ENCODE data around the gene HBQ1. TPM values are rescaled to one million over a fixed set of nuclear protein-coding genes. Genes with fewer than 3 reads are reported as not detected.

HBQ1 gene
- total and polyA plus RNA-seq, 2 of the 4 experiments (the other 2 are of a cell fraction) = 0.92 TPM; not detected in 1

DNA sequence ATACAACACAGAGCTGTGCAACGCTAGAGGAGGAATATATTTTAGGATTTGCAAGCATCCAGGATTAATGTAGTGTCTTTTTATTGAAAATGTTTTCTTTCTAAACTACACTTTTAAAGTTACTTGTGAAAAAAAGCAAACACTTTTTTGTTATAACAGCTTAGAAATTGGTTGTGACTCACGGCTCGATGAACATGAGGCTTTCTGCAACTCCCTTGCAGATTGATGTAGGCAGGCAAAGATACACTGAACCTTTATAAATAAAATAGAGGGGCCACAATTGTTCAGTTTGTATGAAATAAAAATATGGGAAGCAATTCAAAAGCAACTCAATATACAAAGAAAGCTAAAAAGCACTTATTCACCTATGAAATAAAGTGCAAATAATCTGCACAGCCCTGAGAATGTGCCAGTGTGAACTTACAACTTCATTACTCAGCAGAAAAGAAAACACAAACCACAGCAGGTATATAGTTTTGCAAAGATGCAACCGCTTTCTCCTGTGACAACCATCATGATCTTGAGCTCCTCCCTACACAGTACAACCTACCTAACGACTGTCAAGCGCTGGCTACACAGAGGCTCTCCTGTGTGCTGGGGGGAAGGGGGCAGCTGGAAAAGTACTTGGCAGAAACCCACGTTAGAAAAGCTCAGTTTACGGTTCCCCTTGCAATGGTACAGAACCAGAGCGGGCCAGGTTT is 48.0 kb downstream of the HBQ1 start:
- Histone ChIP-seq H4K5ac (ENCODE audit: low read depth, low read length) (no peak overlapping the region), H3K56ac (ENCODE audit: extremely low read depth, insufficient read depth, low read length) (peak overlapping the region; percentile 83; the same call in 1 of the 2 replicates), H2AK9ac (replicated peaks; ENCODE audit: low read depth, low read length, poor library complexity) (peak overlapping the region; percentile 94), H2BK15ac (ENCODE audit: low read depth, low read length) (no peak overlapping the region), H4K20me1 (ENCODE audit: insufficient read depth, low read length) (peaks cover 45% of the 10 kb centered on the region), H3K36me3 (ENCODE audit: control insufficient read depth, insufficient read depth, low read length) (peaks cover 24% of the 10 kb centered on the region), H2AFZ (replicated peaks; ENCODE audit: low read length, poor library complexity) (peak overlapping the region; percentile 100), H3K79me1 (ENCODE audit: low read depth in 1 of 2, low read length in 2 of 2) (peaks cover 10 to 47% of the 10 kb centered on the region in 2 experiments), H3K18ac (ENCODE audit: low read depth, low read length) (no peak overlapping the region), H3K4me2 (ENCODE audit: low read depth, low read length) (peak overlapping the region; percentile 93), H3K4me3 (ENCODE audit: insufficient read depth, low read depth, low read length) (peak overlapping the region; percentile 87), H3K9me3 (ENCODE audit: control insufficient read depth, insufficient read depth, low read length) (no peaks in the 10 kb centered on the region), H3K27ac (ENCODE audit: insufficient read depth, low read length) (peak overlapping the region; percentile 97), H3K4ac (ENCODE audit: low read depth, low read length) (peak overlapping the region; percentile 82), H3K9ac (ENCODE audit: low read depth, low read length) (peak overlapping the region; percentile 97), H2BK5ac (ENCODE audit: low read depth, low read length, poor library complexity, severe bottlenecking) (peak overlapping the region; percentile 99), H2BK20ac (ENCODE audit: low read depth, low read length) (no peak overlapping the region), H2AK5ac (ENCODE audit: low read depth, low read length) (peak overlapping the region; percentile 59), H2BK120ac (ENCODE audit: low read depth, low read length) (no peak overlapping the region), H3K4me1 (ENCODE audit: control insufficient read depth, insufficient read depth, low read length) (no peaks in the 10 kb centered on the region), H3K14ac (replicated peaks; ENCODE audit: low read depth, low read length) (peak overlapping the region; percentile 96), H4K8ac (ENCODE audit: low read depth in 2 of 2, low read length in 2 of 2) (peak overlapping the region; percentile 48 to 71; a peak in 1 of 4 replicates), H3K27me3 (ENCODE audit: control insufficient read depth, insufficient read depth, low read length) (no peaks in the 10 kb centered on the region), H3K9me1 (ENCODE audit: insufficient read depth, low read length) (peaks cover 6% of the 10 kb centered on the region; the same call in 1 of the 2 replicates), H4K91ac (ENCODE audit: insufficient read depth, low read depth, low read length) (peak overlapping the region; percentile 16; the same call in 1 of the 2 replicates), H3K23ac (ENCODE audit: low read depth, low read length) (peak overlapping the region; percentile 82)
- ChIA-PET POLR2A (ENCODE audit: unreplicated experiment) (no interaction called here), CTCF (interaction anchor here (0.7 to 1.2 kb wide), 3 partner anchors 12 to 134 kb away, joined by 4 to 5 read pairs (median 4); no protein-coding TSS in a partner anchor)
- dilution Hi-C loops (cut with HindIII; ENCODE audit: low sequenced_read_pairs, unreplicated experiment) (no loop called here), intact Hi-C loops (cut with micrococcal nuclease) (no loop called here), in situ Hi-C loops (cut with MboI; ENCODE audit: low sequenced_read_pairs) (no loop called here)
- DNase-seq (peak; percentile 10), ATAC-seq (ENCODE audit: low read depth) (peak; percentile 9)
- no TSS peak for BruUV-seq (replicated peaks)
- TF ChIP-seq MAFK (IDR thresholded peaks at IDR 0.05; ENCODE audit: low read depth, low read length) (peak; percentile 84), RAD21 (IDR thresholded peaks at IDR 0.05; ENCODE audit: low read length) (no peak), BHLHE40 (IDR thresholded peaks at IDR 0.05; ENCODE audit: low read depth, low read length) (no peak)
- 0% methylated on average over 3 of the region's 9 CpGs; no CpG with 5 or more reads in 1 of the 2 experiments for WGBS, 2 experiments (ENCODE audit: extremely low coverage in 2 of 2, insufficient read length in 1 of 2)

All from IMR-90 (cell line).